Measurements from ENCODE around the gene ARMC7. TPM values are rescaled to one million over a fixed set of nuclear protein-coding genes. Genes with fewer than 3 reads are reported as not detected.
"Not testable (repeated sequence)": the region's sequence is repeated elsewhere in the genome, so short reads cannot be mapped to it uniquely, and the experiment has no call there.

ARMC7 gene
- total and polyA plus RNA-seq, 3 donors from 2014 or later = 10.0 to 12.6 (median 11.8) TPM

GRCh38 chr17:75065562-75066151 lies 44.1 kb upstream of the ARMC7 start:
- 73 to 77% methylated on average over 5 to 6 of the region's 6 CpGs for WGBS, 2 donors
- no peak for TF ChIP-seq CTCF (IDR thresholded peaks at IDR 0.05)
- TF ChIP-seq POLR2A (IDR thresholded peaks at IDR 0.05) = no peak
- H3K4me1 ChIP-seq = no peaks in the 10 kb centered on the region
- no peaks in the 10 kb centered on the region for H3K9me3 ChIP-seq
- intact Hi-C loops (cut with DNase I; ENCODE audit: low total_unique reads) = no loop called here
- no peak for DNase-seq
- H3K4me3 ChIP-seq = no peak overlapping the region
- H3K36me3 ChIP-seq (ENCODE audit: low read depth, missing control alignments) = no peaks in the 10 kb centered on the region
- H3K27me3 ChIP-seq = no peaks in the 10 kb centered on the region
- H3K27ac ChIP-seq = no peak overlapping the region

GRCh38 chr17:75067856-75068255 lies 41.9 kb upstream of the ARMC7 start:
- no peak for TF ChIP-seq POLR2A (IDR thresholded peaks at IDR 0.05)
- no peak for TF ChIP-seq CTCF (IDR thresholded peaks at IDR 0.05)
- Histone ChIP-seq H3K27ac (no peak overlapping the region), H3K9me3 (no peaks in the 10 kb centered on the region), H3K4me1 (no peaks in the 10 kb centered on the region), H3K27me3 (no peaks in the 10 kb centered on the region), H3K36me3 (ENCODE audit: low read depth, missing control alignments) (no peaks in the 10 kb centered on the region), H3K4me3 (no peak overlapping the region)
- DNase-seq = no peak
- 55 to 66% methylated on average over 4 of the region's 4 CpGs for WGBS, 2 donors
- intact Hi-C loops (cut with DNase I; ENCODE audit: low total_unique reads) = no loop called here

- intact Hi-C loops (cut with DNase I; ENCODE audit: low total_unique reads) = no loop called here
- TF ChIP-seq CTCF (IDR thresholded peaks at IDR 0.05) (no peak), POLR2A (IDR thresholded peaks at IDR 0.05) (no peak)
- H3K36me3 ChIP-seq (ENCODE audit: low read depth, missing control alignments) = no peaks in the 10 kb centered on the region
These were observed 41.0 kb upstream of the ARMC7 start for GRCh38 chr17:75068750-75069149.

GRCh38 chr17:75069783-75070182 lies 40.0 kb upstream of the ARMC7 start:
- 55 to 98% methylated on average over 2 of the region's 2 CpGs for WGBS, 2 donors
- intact Hi-C loops (cut with DNase I; ENCODE audit: low total_unique reads) = no loop called here
- Histone ChIP-seq H3K27me3 (no peaks in the 10 kb centered on the region), H3K4me1 (no peaks in the 10 kb centered on the region), H3K4me3 (no peak overlapping the region), H3K9me3 (no peaks in the 10 kb centered on the region), H3K36me3 (ENCODE audit: low read depth, missing control alignments) (no peaks in the 10 kb centered on the region), H3K27ac (no peak overlapping the region)
- TF ChIP-seq POLR2A (IDR thresholded peaks at IDR 0.05) (no peak), CTCF (IDR thresholded peaks at IDR 0.05) (no peak)
- no peak for DNase-seq

More at GRCh38 chr17:75068750-75069149, 41.0 kb upstream of the ARMC7 start:
- WGBS, 2 donors = 86 to 87% methylated on average over 8 of the region's 8 CpGs
- Histone ChIP-seq H3K9me3 (no peaks in the 10 kb centered on the region), H3K4me3 (no peak overlapping the region), H3K27ac (no peak overlapping the region), H3K4me1 (no peaks in the 10 kb centered on the region), H3K27me3 (no peaks in the 10 kb centered on the region)
- DNase-seq = no peak

- H3K4me1 ChIP-seq; H3K36me3 ChIP-seq (ENCODE audit: low read depth, missing control alignments); H3K9me3 ChIP-seq; H3K27me3 ChIP-seq; H3K4me3 ChIP-seq; H3K27ac ChIP-seq; DNase-seq; intact Hi-C loops (cut with DNase I; ENCODE audit: low total_unique reads): not testable (repeated sequence)
- 83 to 85% methylated on average over 8 of the region's 8 CpGs for WGBS, 2 donors
These were observed 38.1 kb upstream of the ARMC7 start for GRCh38 chr17:75071478-75072271.

GRCh38 chr17:75072909-75073308 lies 36.9 kb upstream of the ARMC7 start:
- H3K36me3 ChIP-seq (ENCODE audit: low read depth, missing control alignments); H3K27ac ChIP-seq; DNase-seq; intact Hi-C loops (cut with DNase I; ENCODE audit: low total_unique reads); H3K27me3 ChIP-seq; H3K9me3 ChIP-seq; H3K4me1 ChIP-seq; H3K4me3 ChIP-seq: not testable (repeated sequence)
- 96 to 98% methylated on average over 5 of the region's 5 CpGs for WGBS, 2 donors

All from testis (tissue), 3 donors.